Motor neuron (in vitro differentiated cells): ENCODE data around the gene HSD17B8. TPM values are rescaled to one million over a fixed set of nuclear protein-coding genes. Genes with fewer than 3 reads are reported as not detected.

Experiments used
- ATAC-seq, 8 experiments: fragments of 200-7000 bp; cut with Tn5 transposase; replicated peaks in 6 of 8; 2 replicates each; pipeline ENCODE4 v1.8.0; 2021; ENCODE audit warnings: mild to moderate bottlenecking in 8 of 8, moderate library complexity in 8 of 8
- H3K27ac ChIP-seq, 2 donors: fragments of 250-450 bp; sonication (Bioruptor Pico); 2 replicates each; pipeline ENCODE4 v1.9.0; 2021; ENCODE audit warnings: antibody characterized with exemption in 2 of 2, mild to moderate bottlenecking in 2 of 2, moderate library complexity in 1 of 2
- H3K4me1 ChIP-seq, 2 donors: fragments of 250-450 bp; sonication (Bioruptor Pico); replicated peaks in 1 of 2; 2 replicates each; pipeline ENCODE4 v1.6.1; 2021; ENCODE audit warnings: antibody characterized with exemption in 2 of 2, mild to moderate bottlenecking in 2 of 2, moderate library complexity in 1 of 2
- H3K4me3 ChIP-seq, 5 donors: fragments of 250-450 bp; sonication (Bioruptor Pico); 2 replicates each; pipeline ENCODE4 v1.9.0; 2021; ENCODE audit warnings: antibody characterized with exemption in 5 of 5, mild to moderate bottlenecking in 5 of 5, moderate library complexity in 4 of 5
- WGBS, 10 experiments: fragments of 450-650 bp; shearing (Covaris generic); methylation state at CpG; one replicate each; pipeline ENCODE4 v1.0.0; 2022; 5-methylcytosine and 5-hydroxymethylcytosine counted together
- in situ Hi-C, 9 experiments: fragments of 400-800 bp; cut with MboI; loops; one replicate each; pipeline ENCODE4 v1.15.0; 2021; ENCODE audit warnings: low sequenced_read_pairs in 9 of 9, low pct_unique_long_range_greater_than_20kb in 2 of 9; ENCODE audit not compliant: unreplicated experiment in 9 of 9
- total RNA-seq, 8 experiments: library from RNA; unstranded; fragments of 300-600 nt; gene quantifications; 2 replicates each; pipeline versions ENCODE4 v1.2.3 to v1.2.4, GENCODE V29; 2022

Gene HSD17B8
- total RNA-seq: 10 to 100 TPM in 4 of 8 experiments, 1 to 10 TPM in 4; 8.7 to 26.6 (median 9.9) TPM

DNA sequence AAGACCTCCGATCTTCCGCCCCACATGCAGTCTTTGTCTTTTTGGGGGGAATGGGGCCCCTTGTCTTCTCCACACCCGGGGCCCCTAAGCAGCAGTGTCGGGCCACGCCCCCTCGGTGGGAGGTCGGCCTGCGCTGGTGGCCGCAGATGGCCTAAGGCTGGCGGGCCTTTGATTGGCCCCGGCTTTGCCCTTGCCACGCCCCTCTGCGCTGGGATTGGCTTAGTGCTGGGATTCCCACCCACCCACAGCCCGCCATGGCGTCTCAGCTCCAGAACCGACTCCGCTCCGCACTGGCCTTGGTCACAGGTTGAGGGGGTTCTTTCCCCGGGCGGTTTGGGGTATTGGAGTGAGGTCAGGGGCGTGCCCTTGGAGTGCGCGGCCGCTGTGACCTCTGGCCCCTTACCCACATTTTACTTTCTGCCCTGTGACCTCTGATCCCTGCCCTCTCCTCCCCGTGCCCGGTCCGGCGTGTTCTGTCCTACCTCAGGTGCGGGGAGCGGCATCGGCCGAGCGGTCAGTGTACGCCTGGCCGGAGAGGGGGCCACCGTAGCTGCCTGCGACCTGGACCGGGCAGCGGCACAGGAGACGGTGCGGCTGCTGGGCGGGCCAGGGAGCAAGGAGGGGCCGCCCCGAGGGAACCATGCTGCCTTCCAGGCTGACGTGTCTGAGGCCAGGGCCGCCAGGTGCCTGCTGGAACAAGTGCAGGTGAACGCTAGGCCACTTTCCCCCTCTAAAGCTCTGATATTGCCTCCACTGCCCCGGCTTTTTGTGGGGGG lies at the start of gene HSD17B8:
HSD17B8 (plus strand) TSS at position 241 of the 776 bp plus-strand sequence; CDS start at position 255, 14 bp downstream.
- H3K4me1 ChIP-seq: peaks cover 33 to 42% of the 10 kb centered on the region in 2 donors
- in situ Hi-C loops: no loop called here
- ATAC-seq: peak; percentile 33 to 63 (median 54)
- WGBS, 10 experiments: 0 to 5% (median 0%) methylated on average over 1 to 8 of the region's 48 CpGs; no CpG with 5 or more reads in 6 of the 10 experiments
- peak within 1 kb of the TSS; percentile 43 to 75 (median 58) for H3K4me3 ChIP-seq
- H3K27ac ChIP-seq: peak within 1 kb of the TSS; percentile 91 to 99

DNA sequence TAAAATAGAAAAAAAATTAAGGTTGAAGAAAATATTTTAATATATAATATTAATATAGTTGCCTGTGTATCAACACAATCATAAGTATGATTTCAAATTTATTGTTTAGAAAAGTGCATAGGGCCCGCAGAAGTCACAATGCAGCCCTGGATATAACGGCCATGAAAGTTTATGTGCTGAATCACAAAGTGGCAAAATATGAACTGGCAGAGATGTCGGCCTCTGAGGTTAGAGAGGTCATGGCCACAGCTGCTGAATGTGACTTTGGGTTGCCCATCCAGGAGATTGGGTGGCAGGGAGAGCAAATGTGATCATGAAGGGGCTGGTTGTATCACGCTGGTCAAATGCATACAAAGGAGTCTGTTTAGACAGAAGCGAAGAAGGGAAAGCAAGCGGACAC lies 47.9 kb upstream of the HSD17B8 start:
- Histone ChIP-seq H3K27ac (no peak overlapping the region), H3K4me3 (no peak overlapping the region), H3K4me1 (peaks cover 0 to under 1% of the 10 kb centered on the region in 2 donors)
- in situ Hi-C loops: no loop called here
- ATAC-seq: no peak
- 50 to 100% (median 91%) methylated on average over 1 to 5 of the region's 6 CpGs; no CpG with 5 or more reads in 1 of the 10 experiments for WGBS, 10 experiments

- no peak overlapping the region for H3K4me3 ChIP-seq
- WGBS, 10 experiments: 57 to 83% (median 78%) methylated on average over 1 to 2 of the region's 2 CpGs; no CpG with 5 or more reads in 1 of the 10 experiments
- H3K27ac ChIP-seq: no peak overlapping the region
- peaks cover 0 to 4% of the 10 kb centered on the region in 2 donors for H3K4me1 ChIP-seq
- in situ Hi-C loops: no loop called here
- ATAC-seq: no peak
Observed at GRCh38 chr6:33156964-33157363, 47.5 kb upstream of the HSD17B8 start.

- ATAC-seq: no peak
- WGBS, 10 experiments: 79 to 100% (median 88%) methylated on average over 2 to 6 of the region's 11 CpGs; no CpG with 5 or more reads in 3 of the 10 experiments
- in situ Hi-C loops: no loop called here
Observed at GRCh38 chr6:33160096-33160495, 44.4 kb upstream of the HSD17B8 start.

GRCh38 chr6:33160728-33161344 lies 43.6 kb upstream of the HSD17B8 start:
- WGBS, 10 experiments: 3 to 77% (median 38%) methylated on average over 2 to 10 of the region's 13 CpGs; no CpG with 5 or more reads in 5 of the 10 experiments
- in situ Hi-C loops: no loop called here
- Histone ChIP-seq H3K4me1 (peaks cover 0 to 8% of the 10 kb centered on the region in 2 donors), H3K27ac (no peak overlapping the region), H3K4me3 (no peak overlapping the region)
- peak in 5 of 8 experiments; percentile 8 to 43 (median 33) for ATAC-seq

More at GRCh38 chr6:33160096-33160495, 44.4 kb upstream of the HSD17B8 start:
- Histone ChIP-seq H3K4me3 (no peak overlapping the region), H3K27ac (no peak overlapping the region), H3K4me1 (peaks cover 0 to 8% of the 10 kb centered on the region in 2 donors)

DNA sequence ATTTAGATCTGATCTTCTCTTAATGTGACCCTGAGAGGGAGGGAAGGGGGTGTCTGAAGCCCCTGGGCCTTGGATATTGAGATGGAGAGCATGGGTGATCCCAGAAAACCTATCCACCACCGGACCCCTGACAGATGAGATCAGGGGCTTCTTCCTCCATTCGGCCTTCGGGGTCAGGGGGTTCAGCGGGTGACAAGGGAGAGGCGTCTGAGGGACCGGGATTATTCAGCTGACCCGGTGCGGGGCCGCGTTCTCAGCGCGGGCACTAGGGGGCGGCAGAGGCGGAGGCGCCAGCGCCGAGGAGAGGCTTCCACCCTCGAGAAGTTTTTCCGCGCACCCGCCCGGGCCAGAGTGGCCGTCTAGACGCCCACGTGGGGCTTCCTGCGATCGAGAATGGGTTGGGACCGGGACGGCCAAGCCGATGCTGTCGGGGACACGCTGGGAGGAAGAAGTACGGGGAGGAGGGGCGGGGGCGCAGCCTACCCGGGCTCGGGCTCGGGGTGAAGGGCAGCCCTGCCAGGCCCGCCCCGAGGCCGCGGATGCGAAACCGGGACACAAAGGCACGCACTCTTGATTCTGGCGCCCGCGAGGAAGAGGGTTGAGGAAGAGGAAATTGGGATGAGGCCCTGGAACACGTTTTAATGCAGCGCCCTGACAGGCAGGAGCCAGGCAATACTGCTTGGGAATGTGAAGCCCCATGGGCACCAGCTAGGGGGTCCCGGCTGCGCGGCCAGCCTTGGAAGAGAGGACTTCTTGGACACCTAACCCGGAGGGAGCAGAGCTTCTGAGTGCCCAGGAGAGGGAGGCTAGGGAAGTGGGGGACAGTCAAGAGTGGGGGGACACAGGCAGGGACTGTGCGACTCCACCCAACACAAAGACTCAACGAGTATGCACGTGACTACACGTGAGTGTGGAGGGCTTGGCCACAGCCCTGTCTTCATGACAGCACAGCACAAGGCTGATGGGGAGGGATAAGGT lies 42.8 kb upstream of the HSD17B8 start:
- Histone ChIP-seq H3K4me3 (peak overlapping the region in 4 of 5 donors; percentile 17 to 29 (median 24)), H3K27ac (no peak overlapping the region), H3K4me1 (peaks cover 0 to 8% of the 10 kb centered on the region in 2 donors)
- in situ Hi-C loops: no loop called here
- peak; percentile 87 to 97 (median 92) for ATAC-seq
- 0 to 29% (median 7%) methylated on average over 1 to 16 of the region's 58 CpGs; no CpG with 5 or more reads in 4 of the 10 experiments for WGBS, 10 experiments

DNA sequence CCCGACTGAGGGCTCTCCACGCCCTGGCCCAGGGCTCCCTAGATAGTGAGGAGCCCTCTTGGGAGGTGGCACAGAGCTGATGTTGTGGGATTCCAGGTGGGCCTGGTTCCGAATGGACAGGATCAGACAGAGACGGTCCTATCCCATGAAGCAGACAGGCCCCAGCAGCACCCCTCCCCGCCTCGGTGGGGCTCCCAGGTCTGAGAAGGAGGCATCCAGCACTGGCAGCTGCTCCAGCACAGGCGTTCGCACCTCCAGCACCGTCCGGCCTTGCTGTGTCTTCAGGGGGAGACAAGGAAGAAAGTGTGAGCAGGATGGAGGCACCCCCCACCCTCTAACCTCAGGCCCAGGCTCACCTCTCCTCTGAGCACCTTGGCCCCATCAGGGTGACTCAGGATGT lies 40.9 kb upstream of the HSD17B8 start:
- in situ Hi-C loops: no loop called here
- 60 to 100% (median 100%) methylated on average over 1 to 2 of the region's 10 CpGs; no CpG with 5 or more reads in 7 of the 10 experiments for WGBS, 10 experiments
- Histone ChIP-seq H3K27ac (no peak overlapping the region), H3K4me1 (peaks cover 0 to 8% of the 10 kb centered on the region in 2 donors), H3K4me3 (no peak overlapping the region)
- ATAC-seq: no peak

DNA sequence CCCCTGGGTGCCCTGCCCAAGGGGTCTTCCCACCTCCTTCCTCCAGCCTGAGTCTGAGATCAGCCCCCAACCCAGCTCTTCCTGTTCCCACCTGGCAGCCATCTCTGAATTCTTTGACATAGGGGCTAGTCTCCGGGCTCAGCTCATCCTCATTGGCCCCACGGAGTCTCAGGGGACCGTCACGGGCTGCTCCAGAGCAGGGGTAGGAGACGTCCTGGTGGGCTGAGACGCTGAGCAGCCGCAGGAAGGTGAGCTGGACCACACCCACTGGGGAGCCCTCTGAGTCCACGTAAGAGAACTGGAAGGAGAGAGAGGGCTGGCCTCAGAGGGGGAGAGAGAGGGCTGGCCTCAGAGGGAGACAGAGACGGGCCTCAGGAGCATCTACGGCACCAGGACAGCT lies 40.3 kb upstream of the HSD17B8 start:
- no peak for ATAC-seq
- no peak overlapping the region for H3K4me3 ChIP-seq
- H3K27ac ChIP-seq: no peak overlapping the region
- H3K4me1 ChIP-seq: peaks cover 0 to 8% of the 10 kb centered on the region in 2 donors
- in situ Hi-C loops: no loop called here
- WGBS, 10 experiments: 20 to 81% (median 20%) methylated on average over 1 to 4 of the region's 10 CpGs; no CpG with 5 or more reads in 5 of the 10 experiments

GRCh38 chr6:33164665-33165373 lies 39.6 kb upstream of the HSD17B8 start:
- no peak for ATAC-seq
- WGBS, 10 experiments: 18 to 77% methylated on average over 2 to 3 of the region's 14 CpGs; no CpG with 5 or more reads in 8 of the 10 experiments
- Histone ChIP-seq H3K4me1 (peaks cover 0 to 8% of the 10 kb centered on the region in 2 donors), H3K27ac (no peak overlapping the region), H3K4me3 (no peak overlapping the region)
- in situ Hi-C loops: loop anchor here in 1 of 9 experiments (5.0 kb wide), 1 partner anchor 82 kb away; no protein-coding TSS in a partner anchor

- ATAC-seq: no peak
- Histone ChIP-seq H3K4me3 (no peak overlapping the region), H3K27ac (no peak overlapping the region), H3K4me1 (peaks cover 0 to 8% of the 10 kb centered on the region in 2 donors)
- in situ Hi-C loops: loop anchor here in 1 of 9 experiments (5.0 kb wide), 1 partner anchor 82 kb away; no protein-coding TSS in a partner anchor
- 40 to 79% (median 67%) methylated on average over 1 to 12 of the region's 17 CpGs; no CpG with 5 or more reads in 5 of the 10 experiments for WGBS, 10 experiments
Observed at GRCh38 chr6:33165581-33166258, 38.7 kb upstream of the HSD17B8 start.

- 60% methylated on average over 1 of the region's 6 CpGs; no CpG with 5 or more reads in 9 of the 10 experiments for WGBS, 10 experiments
- in situ Hi-C loops: loop anchor here in 1 of 9 experiments (5.0 kb wide), 1 partner anchor 81 kb away; no protein-coding TSS in a partner anchor
Observed at GRCh38 chr6:33166363-33166762, 38.1 kb upstream of the HSD17B8 start.

More at GRCh38 chr6:33166363-33166762, 38.1 kb upstream of the HSD17B8 start:
- H3K4me3 ChIP-seq: no peak overlapping the region
- ATAC-seq: no peak
- H3K27ac ChIP-seq: no peak overlapping the region
- peaks cover 0 to 8% of the 10 kb centered on the region in 2 donors for H3K4me1 ChIP-seq
